Smooth muscle cell of the brain vasculature (primary cell): Measurements from ENCODE around the gene SMO.
"Not testable (repeated sequence)": the region's sequence is repeated elsewhere in the genome, so short reads cannot be mapped to it uniquely, and the experiment has no call there.

Source experiments
- DNase-seq: peaks from one replicate; pipeline ENCODE4 v3.0.0-alpha.2; 2012; ENCODE audit warnings: low read depth, low spot score

The SMO gene

DNA sequence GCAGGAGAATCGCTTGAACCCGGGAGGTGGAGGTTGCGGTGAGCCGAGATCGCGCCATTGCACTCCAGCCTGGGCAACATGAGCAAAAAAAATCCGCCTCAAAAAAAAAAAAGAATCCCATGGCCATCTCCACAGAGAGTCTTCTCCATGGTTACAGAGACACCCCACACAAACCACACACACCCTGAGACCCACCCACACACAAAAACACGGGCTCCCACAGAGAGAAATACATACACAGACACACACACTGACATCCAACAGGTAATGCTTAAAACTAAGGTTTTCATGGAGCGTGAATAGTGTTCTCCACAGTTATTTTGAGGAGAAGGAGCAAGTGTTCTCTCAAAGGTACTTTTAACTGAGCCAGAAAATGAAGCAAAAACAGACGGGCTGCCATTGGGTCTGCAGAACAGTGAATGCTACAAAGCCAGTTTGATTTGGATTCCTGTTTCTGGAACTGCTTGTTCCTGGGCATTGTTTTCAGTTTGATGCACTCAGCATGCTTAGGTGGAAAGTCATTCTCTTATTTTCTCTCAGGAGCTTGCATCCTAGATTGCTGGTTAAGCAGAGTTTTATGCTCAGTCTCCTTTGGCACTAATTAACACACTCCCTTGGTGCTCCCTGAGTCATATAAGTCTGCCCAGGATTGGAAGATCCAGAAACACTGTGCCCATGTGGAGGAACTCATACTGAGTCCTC, 51.8 kb downstream of the SMO start:
- no peak for DNase-seq

DNA sequence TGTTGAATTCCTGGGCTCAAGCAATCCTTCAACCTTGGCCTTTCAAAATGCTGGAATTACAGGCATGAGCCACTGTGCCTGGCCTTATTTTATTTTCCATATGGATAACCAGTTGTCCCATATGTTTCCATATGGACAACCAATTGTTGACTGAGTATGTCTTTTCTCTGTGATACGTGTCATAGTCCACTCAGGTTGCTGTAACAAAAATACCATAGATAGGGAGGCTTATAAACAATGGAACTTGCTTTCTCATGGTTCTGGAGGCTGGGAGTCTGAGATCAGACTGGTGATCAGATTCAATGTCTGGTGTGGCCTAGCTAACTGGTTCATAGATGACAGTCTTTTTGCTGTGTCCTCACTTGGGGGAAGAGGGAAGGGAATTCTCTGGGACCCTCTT, 55.8 kb downstream of the SMO start:
- no peak for DNase-seq

DNA sequence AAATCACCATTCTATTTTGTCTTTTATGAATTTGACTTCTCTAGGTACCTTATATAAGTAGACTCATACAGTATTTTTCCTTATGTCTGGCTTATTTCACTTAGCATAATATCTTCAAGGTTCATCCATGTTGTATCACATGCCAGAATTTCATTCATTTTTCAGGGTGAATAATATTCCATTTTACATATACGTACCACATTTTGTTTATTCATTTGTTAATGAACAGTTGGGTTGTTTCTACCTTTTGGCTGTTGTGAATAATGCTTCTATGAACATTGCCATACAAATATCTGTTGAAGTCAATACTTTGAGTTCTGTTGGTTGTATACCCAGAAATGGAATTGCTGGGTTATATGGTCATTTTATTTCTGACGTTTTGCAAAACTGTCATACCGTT, 57.1 kb downstream of the SMO start:
- no peak for DNase-seq

DNA sequence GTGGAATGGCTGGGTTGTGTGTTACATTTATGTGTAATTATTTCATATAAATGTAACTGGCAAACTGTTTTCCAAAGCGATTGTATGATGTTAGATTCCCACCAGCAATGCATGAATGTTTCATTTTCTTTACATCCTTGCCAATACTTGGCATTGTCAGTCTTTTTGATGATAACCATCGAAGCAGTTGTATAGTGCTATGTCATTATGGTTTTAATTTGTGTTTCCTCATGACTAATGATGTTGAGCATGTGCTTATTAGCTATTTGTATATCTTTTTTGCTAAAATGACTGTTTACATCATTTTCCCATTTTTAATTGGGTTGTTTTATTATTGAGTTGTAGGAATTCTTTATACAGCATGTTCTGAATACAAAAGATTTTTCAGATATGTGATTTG, 58.7 kb downstream of the SMO start:
- DNase-seq = no peak

DNA sequence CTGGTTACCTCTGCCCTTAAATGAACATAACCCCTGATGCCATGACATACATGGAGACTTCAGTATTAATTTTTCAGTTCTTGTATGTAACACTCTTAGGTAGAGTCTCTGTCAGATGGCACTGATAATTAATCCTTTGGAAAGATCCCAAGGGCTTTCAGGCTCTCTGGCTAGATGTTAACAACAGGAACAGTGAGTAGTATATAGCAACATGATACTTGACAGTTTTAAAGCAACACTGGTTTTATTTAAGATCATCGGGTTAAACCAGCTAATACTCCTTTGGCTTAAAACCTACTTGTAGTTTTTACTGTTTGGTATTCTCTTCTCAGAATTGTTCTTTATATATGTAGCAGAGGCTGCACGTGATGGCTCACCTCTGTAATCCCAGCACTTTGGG, 63.7 kb downstream of the SMO start:
- no peak for DNase-seq

DNA sequence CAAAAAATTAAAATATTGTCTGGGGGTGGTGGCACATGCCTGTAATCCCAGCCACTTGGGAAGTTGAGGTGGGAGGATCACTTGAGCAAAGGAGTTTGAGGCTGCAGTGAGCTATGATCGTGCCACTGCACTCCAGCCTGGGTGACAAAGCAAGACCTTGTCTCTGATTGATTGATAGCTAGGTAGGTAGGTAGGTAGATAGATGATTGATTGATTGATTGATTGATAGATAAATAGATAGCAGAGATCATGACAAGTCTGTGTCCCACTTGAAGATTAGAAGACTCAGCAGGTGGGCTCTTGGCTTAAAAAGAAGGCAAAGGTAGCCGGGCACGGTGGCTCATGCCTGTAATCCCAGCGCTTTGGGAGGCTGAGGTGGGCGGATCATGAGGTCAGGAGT, 64.2 kb downstream of the SMO start:
- not testable (repeated sequence) for DNase-seq

DNA sequence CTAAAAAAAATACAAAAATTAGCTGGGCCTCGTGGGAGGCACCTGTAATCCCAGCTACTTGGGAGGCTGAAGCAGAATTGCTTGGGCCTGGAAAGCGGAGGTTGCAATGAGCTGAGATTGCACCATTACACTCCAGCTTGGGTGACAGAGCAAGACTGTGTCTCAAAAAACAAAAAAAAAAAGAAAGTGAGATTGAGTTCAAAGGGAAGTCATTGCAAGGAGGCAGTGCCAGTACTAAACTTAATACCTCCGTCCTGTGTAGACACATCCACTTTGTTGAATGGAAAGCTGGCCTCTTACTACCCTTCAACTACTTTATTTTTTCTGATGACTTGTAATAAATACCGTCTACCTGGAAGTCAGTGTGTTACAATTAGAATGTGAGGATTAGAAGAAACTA, 67.4 kb downstream of the SMO start:
- no peak for DNase-seq

DNA sequence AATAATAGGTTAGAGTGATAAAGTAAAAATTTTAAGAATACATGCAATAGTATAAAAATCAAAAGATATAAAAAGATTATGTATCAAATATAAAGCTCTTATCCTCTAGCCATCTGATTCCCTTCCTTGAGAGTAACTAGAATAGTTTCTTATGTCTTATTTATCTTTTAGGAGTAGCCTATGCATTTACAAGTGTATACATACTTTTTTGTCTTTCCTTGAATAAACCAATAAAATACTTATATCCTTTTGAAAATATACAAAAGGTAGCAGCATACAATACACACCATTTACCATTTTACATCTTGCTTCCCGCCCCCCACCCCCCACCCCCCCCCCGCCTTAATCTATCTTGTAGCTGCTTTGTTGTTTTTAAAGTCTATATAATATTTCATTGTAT, 67.8 kb downstream of the SMO start:
- no peak for DNase-seq

DNA sequence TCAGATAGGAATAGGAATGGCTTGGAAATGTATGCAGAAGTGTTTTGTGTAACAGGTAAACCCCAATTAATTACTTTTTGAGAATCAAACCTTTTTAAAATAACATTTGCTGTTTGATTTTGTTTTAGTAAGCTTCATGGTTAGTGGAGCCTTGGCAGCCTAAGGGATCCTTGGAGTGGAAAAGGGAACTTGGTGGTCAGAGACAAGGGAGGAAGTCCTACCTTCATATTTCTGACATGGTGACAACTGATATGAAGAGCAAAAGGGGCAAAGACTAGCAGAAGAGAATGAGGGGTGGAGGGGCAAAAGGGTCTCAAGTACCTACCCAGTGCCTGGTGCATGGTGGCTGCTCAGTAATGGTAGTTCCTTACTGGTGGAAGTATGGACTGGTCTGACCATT, 68.7 kb downstream of the SMO start:
- no peak for DNase-seq

DNA sequence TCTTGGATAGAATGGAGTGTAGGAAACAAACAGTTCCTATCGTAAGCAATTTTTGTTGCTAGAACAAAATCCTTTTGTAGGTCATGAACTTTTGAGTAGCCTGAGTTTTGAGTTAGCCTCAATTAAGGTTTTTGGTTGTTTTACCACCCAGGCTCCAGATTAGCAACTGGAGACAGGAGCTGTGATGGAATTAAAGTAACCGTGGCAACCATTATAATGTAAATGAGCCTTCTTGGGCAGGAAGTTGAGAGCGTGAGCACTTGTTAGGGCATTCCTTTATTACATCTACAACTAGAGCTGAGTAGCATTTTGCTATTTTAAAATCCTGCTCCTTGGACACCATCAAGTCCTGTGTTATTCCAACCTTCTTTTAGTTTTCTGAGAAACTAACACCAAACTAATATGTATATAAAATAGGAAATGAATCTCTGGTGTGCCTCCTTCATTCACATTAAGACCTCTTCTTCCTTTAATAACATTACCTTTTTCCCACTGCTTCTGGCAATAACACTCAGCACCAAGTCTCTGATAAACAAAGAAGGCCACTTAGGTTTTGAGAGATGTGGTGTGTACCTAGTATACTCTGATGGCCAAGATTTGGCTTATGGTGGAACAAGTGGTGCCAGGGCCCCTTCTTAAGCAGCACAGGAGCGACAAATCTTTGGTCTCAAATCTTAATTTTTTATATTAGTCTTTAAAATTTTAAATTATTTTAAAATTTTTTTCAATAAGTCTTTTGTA, 70.4 kb downstream of the SMO start:
- no peak for DNase-seq

DNA sequence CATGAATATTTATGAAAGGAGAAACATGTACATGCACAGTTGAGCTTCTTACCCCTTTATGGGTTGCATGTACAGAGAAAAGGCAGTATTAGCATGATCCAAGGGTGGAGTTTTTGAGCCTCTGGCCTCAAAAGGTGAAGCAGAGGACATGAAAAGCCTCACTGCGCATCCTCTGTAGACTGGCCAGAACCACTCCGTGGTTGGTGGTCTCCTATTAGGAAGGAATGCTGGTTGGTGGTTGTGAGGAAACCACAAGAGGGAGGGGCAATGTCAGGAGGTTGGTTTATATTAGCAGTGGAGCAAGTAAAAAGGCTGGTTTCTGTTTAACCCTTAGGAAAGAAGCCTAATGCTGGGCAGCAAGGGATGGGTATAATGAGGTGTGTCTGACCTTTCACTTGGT, 73.9 kb downstream of the SMO start:
- no peak for DNase-seq
